Loucy (cell line): ENCODE data around the gene APH1B.

Experiments used
- EZH2phosphoT487 ChIP-seq: fragments of 200-600 bp; IDR thresholded peaks from 2 replicates; pipeline ENCODE4 v1.6.1; 2018; ENCODE audit warnings: antibody characterized with exemption, mild to moderate bottlenecking, moderate library complexity, borderline replicate concordance
- TF ChIP-seq, protein P1 (sequence below): fragments of 200-600 bp; sonication (generic); conservative IDR thresholded peaks from 2 replicates; pipeline ENCODE4 v1.5.1; 2014; ENCODE audit warnings: mild to moderate bottlenecking, antibody characterized with exemption, low read length

DNA sequence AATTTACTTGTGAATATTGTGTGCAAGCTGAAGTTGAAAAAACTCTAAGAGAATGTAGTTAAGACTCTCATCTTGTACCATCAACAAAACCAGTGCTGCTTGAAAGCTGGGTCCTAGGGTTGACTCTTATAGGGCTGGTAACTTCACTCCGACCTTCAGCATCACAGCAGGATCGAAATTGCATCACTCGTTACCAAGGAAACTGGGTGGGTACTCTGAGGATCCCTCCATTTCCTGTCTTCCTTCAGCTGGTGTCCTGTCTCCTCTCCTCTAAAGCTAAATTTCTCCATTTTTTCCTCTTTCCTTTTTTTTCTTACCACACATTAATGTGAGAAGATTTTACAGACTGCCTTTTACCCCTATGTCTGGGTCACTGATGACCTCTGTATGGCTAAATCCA is 3.0 kb upstream of the APH1B start:
- TF ChIP-seq, protein P1, sequence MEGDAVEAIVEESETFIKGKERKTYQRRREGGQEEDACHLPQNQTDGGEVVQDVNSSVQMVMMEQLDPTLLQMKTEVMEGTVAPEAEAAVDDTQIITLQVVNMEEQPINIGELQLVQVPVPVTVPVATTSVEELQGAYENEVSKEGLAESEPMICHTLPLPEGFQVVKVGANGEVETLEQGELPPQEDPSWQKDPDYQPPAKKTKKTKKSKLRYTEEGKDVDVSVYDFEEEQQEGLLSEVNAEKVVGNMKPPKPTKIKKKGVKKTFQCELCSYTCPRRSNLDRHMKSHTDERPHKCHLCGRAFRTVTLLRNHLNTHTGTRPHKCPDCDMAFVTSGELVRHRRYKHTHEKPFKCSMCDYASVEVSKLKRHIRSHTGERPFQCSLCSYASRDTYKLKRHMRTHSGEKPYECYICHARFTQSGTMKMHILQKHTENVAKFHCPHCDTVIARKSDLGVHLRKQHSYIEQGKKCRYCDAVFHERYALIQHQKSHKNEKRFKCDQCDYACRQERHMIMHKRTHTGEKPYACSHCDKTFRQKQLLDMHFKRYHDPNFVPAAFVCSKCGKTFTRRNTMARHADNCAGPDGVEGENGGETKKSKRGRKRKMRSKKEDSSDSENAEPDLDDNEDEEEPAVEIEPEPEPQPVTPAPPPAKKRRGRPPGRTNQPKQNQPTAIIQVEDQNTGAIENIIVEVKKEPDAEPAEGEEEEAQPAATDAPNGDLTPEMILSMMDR: no peak
- no peak for TF ChIP-seq EZH2phosphoT487
